ENCODE data around the gene SMARCA2.
A peak's percentile ranks its signal among the peaks of the same experiment; 100 is the strongest.

SMARCA2 gene

GRCh38 chr9:2039294-2040180 lies 24.4 kb downstream of the SMARCA2 start:
- DNase-seq (ENCODE audit: low read depth in 3 of 3) = no peak

GRCh38 chr9:2040828-2041227 lies 25.7 kb downstream of the SMARCA2 start:
- DNase-seq (ENCODE audit: low read depth in 3 of 3) = no peak

GRCh38 chr9:2041736-2042135 lies 26.6 kb downstream of the SMARCA2 start:
- no peak for DNase-seq (ENCODE audit: low read depth in 3 of 3)

- no peak for DNase-seq (ENCODE audit: low read depth in 3 of 3)
Observed at GRCh38 chr9:2043243-2043642, 28.1 kb downstream of the SMARCA2 start.

GRCh38 chr9:2043881-2044462 lies 28.8 kb downstream of the SMARCA2 start:
- no peak for DNase-seq (ENCODE audit: low read depth in 3 of 3)

GRCh38 chr9:2047144-2047671 lies 32.1 kb downstream of the SMARCA2 start:
- DNase-seq (ENCODE audit: low read depth in 3 of 3) = no peak

GRCh38 chr9:2047916-2048315 lies 32.8 kb downstream of the SMARCA2 start:
- no peak for DNase-seq (ENCODE audit: low read depth in 3 of 3)

GRCh38 chr9:2050236-2050635 lies 35.1 kb downstream of the SMARCA2 start:
- no peak for DNase-seq (ENCODE audit: low read depth in 3 of 3)

- DNase-seq (ENCODE audit: low read depth in 3 of 3) = peak; percentile 33 to 56 (median 46)
Observed at GRCh38 chr9:2053883-2054845, 39.0 kb downstream of the SMARCA2 start.

- no peak for DNase-seq (ENCODE audit: low read depth in 3 of 3)
Observed at GRCh38 chr9:2055203-2055658, 40.1 kb downstream of the SMARCA2 start.

GRCh38 chr9:2059274-2059929 lies 44.3 kb downstream of the SMARCA2 start:
- DNase-seq (ENCODE audit: low read depth in 3 of 3) = no peak

GRCh38 chr9:2060424-2060823 lies 45.3 kb downstream of the SMARCA2 start:
- no peak for DNase-seq (ENCODE audit: low read depth in 3 of 3)

- DNase-seq (ENCODE audit: low read depth in 3 of 3) = no peak
Observed at GRCh38 chr9:2065704-2066103, 50.6 kb downstream of the SMARCA2 start.

- DNase-seq (ENCODE audit: low read depth in 3 of 3) = no peak
Observed at GRCh38 chr9:2066312-2067273, 51.4 kb downstream of the SMARCA2 start.

GRCh38 chr9:2072752-2073405 lies 57.7 kb downstream of the SMARCA2 start:
- no peak for DNase-seq (ENCODE audit: low read depth in 3 of 3)

- no peak for DNase-seq (ENCODE audit: low read depth in 3 of 3)
Observed at GRCh38 chr9:2082772-2083171, 67.6 kb downstream of the SMARCA2 start.

- no peak for DNase-seq (ENCODE audit: low read depth in 3 of 3)
Observed at GRCh38 chr9:2083479-2083878, 68.3 kb downstream of the SMARCA2 start.

- DNase-seq (ENCODE audit: low read depth in 3 of 3) = no peak
Observed at GRCh38 chr9:2085716-2086115, 70.6 kb downstream of the SMARCA2 start.

GRCh38 chr9:2086116-2086515 lies 71.0 kb downstream of the SMARCA2 start:
- DNase-seq (ENCODE audit: low read depth in 3 of 3) = no peak

GRCh38 chr9:2086971-2087370 lies 71.8 kb downstream of the SMARCA2 start:
- no peak for DNase-seq (ENCODE audit: low read depth in 3 of 3)

Data from stimulated activated CD4-positive, alpha-beta T cell treated with anti-CD3 and anti-CD28 coated beads, TNF-alpha, amount 100 ng/mL, for 24 hours (primary cell).